ENCODE data around the gene TNFRSF25.

Gene TNFRSF25

GRCh38 chr1:6501279-6501813 is 35.4 kb upstream of the TNFRSF25 start:
- Histone ChIP-seq H3K4me3 (replicated peaks; ENCODE audit: insufficient read depth, low read length) (no peak overlapping the region), H3K27ac (replicated peaks) (no peak overlapping the region), H3K27me3 (ENCODE audit: insufficient read depth, poor library complexity, severe bottlenecking) (peaks cover 30% of the 10 kb centered on the region)
- TF ChIP-seq POLR2AphosphoS5 (IDR thresholded peaks at IDR 0.05; ENCODE audit: low read depth) = no peak
- TF ChIP-seq CTCF (IDR thresholded peaks at IDR 0.05; ENCODE audit: insufficient read depth, low read length) = no peak
- no peak for TF ChIP-seq REST (IDR thresholded peaks at IDR 0.05; ENCODE audit: insufficient replicate concordance, low read depth)
- no peak for TF ChIP-seq GABPA (IDR thresholded peaks at IDR 0.05; ENCODE audit: low read depth)
- TF ChIP-seq SPI1 (IDR thresholded peaks at IDR 0.05; ENCODE audit: borderline replicate concordance, low read depth) = no peak
- DNase-seq (ENCODE audit: low read depth in 1 of 2, low spot score in 1 of 2) = no peak

GRCh38 chr1:6500544-6501278 is 34.7 kb upstream of the TNFRSF25 start:
- no peak for DNase-seq (ENCODE audit: low read depth in 1 of 2, low spot score in 1 of 2)
- peaks cover 36% of the 10 kb centered on the region for H3K27me3 ChIP-seq (ENCODE audit: insufficient read depth, poor library complexity, severe bottlenecking)
- TF ChIP-seq GABPA (IDR thresholded peaks at IDR 0.05; ENCODE audit: low read depth) (no peak), SPI1 (IDR thresholded peaks at IDR 0.05; ENCODE audit: borderline replicate concordance, low read depth) (no peak), CTCF (IDR thresholded peaks at IDR 0.05; ENCODE audit: insufficient read depth, low read length) (no peak), REST (IDR thresholded peaks at IDR 0.05; ENCODE audit: insufficient replicate concordance, low read depth) (no peak), POLR2AphosphoS5 (IDR thresholded peaks at IDR 0.05; ENCODE audit: low read depth) (no peak)
- no peak overlapping the region for H3K27ac ChIP-seq (replicated peaks)
- H3K4me3 ChIP-seq (replicated peaks; ENCODE audit: insufficient read depth, low read length) = no peak overlapping the region

GRCh38 chr1:6499296-6499695 is 33.3 kb upstream of the TNFRSF25 start:
- no peak for DNase-seq (ENCODE audit: low read depth in 1 of 2, low spot score in 1 of 2)
- H3K27me3 ChIP-seq (ENCODE audit: insufficient read depth, poor library complexity, severe bottlenecking) = peaks cover 44% of the 10 kb centered on the region
- TF ChIP-seq POLR2AphosphoS5 (IDR thresholded peaks at IDR 0.05; ENCODE audit: low read depth) (no peak), REST (IDR thresholded peaks at IDR 0.05; ENCODE audit: insufficient replicate concordance, low read depth) (no peak), GABPA (IDR thresholded peaks at IDR 0.05; ENCODE audit: low read depth) (no peak), CTCF (IDR thresholded peaks at IDR 0.05; ENCODE audit: insufficient read depth, low read length) (no peak), SPI1 (IDR thresholded peaks at IDR 0.05; ENCODE audit: borderline replicate concordance, low read depth) (no peak)
- no peak overlapping the region for H3K4me3 ChIP-seq (replicated peaks; ENCODE audit: insufficient read depth, low read length)
- no peak overlapping the region for H3K27ac ChIP-seq (replicated peaks)

Measured in HL-60 (cell line).